GM18858 (cell line): ENCODE results near the gene GET4.

Experiments
- ATAC-seq: cut with Tn5 transposase; IDR thresholded peaks from one replicate; pipeline ENCODE4 v1.9.1; 2021; ENCODE audit not compliant: unreplicated experiment

GET4 gene

DNA sequence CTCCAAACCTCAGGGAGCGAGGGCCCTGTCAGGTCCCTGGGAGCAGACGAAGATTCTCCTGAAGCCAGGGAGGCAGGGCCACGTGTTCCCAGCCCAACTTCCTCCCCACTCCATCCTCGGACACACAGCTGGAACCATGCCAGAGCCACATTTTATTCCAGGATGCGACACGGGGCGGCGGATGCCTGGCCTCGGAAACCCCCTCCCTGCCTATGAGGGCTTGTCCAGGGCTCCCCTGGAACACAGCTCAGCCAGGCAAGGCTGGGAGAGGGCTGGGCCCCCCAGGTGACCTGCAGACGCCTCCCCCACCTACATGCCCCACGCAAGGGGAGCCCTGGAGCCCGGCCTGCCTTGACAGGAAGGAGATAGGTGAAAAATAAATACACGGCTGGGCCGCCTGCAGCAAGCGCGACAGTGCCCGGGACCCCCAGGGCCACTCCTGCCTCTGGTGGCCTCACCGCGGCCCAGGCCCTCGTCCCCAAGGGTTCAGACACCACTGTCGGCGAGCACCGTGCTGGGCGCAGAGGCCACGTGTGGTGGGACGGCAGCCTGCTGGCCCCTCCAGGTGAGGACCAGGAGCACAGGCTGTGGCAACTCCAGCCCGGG is 21.5 kb downstream of the GET4 start:
- ATAC-seq = no peak

GRCh38 chr7:898460-898854 is 22.1 kb downstream of the GET4 start:
- ATAC-seq = no peak

DNA sequence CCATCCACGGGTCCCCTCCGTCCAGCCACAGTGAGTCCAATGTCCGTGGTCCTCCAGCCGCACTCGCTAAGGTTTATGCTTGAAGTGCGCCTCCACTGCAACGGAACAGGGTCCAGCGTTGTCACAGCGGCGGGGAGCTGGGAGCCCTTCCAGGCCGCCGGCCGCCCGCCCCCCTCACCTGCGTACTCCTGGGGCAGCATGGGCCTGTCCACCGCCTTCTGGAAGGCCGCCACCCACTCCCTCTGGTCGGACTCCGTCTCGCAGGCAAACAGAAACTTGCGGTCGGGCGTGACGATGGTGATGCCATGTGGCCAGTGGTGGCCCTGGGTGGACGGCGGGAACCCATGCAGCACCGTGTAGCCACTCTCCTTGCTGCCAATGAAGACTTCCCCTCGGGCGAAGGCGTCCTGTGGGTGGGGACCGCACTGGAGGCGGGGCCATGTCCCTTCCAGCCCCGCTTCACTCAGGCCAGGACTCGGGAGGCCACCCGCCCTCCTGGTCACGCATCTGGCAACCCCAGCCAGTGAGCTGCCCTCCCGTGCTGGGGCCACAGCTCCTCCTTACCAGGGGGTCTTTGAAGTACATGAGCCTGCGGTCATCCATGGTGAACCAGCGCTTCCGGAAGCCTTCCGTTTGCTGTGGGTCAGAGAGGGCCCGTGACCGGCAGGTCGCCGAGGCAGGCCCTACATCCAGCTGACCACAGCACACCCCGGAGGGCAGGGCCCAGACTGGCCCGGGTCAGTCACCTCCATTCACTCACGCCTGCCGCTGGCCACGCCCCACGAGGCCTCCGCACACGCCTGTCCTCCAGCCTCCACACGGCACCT is 22.7 kb downstream of the GET4 start:
- ATAC-seq = no peak

- ATAC-seq = no peak
These were observed 23.5 kb downstream of the GET4 start for GRCh38 chr7:899806-900205.

DNA sequence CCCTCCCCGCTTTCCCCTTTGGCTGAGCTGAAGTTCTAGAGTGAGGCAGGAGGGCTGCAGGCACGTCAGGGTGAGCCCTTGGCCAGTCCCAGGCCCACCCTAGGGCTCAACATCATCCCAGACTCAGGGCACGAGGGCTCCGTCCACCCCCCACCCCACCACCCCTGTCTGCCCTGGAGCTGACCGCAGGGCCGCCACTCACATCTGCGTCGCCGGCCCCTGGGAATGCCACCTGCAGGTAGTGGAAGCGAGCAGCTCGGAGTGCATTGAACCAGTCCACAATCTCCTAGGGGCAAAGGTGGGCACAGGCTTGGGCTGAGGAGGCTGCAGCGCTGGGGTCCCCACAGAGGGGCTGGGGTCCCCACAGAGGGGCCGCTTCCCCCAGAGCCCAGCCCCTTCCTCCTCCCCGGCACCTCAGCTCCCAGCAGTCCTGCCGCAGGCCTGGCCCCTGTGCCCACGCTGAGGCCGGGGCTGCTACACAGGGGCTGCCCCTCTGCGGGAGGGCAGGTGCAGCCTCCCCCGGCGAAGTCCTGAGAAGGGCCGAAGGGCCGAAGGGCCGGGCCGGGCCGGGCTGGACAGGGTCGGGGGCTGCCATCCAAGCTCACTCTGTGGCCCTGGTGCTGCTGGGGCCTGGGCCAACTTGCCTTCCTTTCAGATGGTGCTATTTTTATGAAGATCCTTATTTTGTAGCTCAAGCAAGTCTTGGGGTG is 24.1 kb downstream of the GET4 start:
- no peak for ATAC-seq

DNA sequence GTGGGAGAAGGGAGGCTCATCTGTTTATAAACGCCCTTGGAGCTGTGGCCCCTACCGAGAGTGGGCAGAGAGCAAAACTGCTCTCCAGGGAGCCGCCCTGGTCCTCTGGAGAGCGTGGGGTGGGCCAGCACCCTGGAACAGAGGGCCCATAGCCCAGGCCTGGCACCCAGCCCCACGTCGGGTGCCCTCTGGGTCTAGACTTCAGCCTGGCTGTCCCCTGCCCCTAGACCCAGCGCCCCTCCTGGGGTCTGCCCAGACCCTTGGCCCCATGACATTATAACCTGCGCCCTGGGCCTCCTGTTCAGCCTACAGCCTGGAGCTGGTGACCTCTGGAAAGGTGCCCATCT is 24.7 kb downstream of the GET4 start:
- ATAC-seq = no peak

- no peak for ATAC-seq
These were observed 25.2 kb downstream of the GET4 start for GRCh38 chr7:901388-902154.

DNA sequence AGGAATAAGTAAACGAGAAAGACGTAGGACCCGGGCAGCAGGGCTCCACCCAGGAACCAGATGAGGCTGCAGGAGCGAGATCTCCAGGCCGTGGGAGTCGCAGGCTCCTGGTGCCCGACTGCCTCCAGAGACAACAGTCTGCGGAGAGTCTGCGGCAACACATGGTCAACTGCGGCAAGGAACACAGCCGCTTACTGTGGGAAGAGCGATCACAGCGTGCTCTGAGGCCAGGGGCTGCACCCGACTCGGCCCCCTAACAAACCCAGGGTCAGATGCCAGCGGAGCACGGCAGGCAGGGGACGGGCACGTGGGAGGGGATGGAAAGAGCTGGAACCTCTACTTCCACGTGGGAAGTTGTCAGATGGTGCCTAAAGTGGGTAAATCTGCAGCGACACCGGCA is 26.6 kb downstream of the GET4 start:
- no peak for ATAC-seq

DNA sequence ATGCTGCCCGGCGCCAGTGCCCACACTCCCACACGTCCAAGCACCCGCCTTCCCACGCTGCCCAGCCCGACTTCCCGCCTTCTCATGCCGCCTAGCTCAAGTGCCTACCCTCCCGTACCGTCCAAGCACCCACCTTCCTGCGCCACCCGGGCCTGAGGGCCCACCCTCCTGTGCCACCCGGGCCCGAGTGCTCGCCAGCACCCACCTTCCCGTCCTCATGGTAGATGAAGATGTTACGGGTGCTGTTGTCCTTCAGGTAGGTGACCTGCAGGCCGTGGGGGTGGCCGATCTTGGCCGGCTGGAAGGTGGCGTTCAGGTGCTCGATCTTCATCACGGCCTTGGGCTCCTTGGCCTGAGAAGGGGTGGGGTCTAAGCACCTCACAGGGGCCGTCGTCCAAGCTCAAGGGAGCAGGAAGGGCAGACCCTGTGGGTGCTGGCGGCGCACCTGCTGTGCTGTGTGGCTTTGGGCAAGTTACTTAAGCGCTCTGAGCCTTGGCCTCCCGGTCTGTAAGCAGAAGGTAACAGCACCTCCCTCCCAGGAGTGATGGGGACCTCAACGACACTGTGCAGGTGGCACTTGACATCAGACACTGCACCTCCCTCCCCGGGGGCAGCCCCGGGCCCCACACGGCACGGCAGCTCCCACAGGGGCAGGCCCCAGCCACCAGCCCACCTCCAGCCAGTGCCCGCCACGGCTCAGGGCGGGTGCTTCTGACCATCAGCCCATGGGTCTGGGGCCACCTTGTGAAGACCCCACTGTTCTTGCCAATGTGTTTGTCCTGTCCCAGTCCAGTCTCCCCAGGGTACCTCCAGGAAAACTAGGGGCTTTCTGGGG is 27.8 kb downstream of the GET4 start:
- ATAC-seq = no peak

- ATAC-seq = no peak
These were observed 28.5 kb downstream of the GET4 start for GRCh38 chr7:904847-905246.

DNA sequence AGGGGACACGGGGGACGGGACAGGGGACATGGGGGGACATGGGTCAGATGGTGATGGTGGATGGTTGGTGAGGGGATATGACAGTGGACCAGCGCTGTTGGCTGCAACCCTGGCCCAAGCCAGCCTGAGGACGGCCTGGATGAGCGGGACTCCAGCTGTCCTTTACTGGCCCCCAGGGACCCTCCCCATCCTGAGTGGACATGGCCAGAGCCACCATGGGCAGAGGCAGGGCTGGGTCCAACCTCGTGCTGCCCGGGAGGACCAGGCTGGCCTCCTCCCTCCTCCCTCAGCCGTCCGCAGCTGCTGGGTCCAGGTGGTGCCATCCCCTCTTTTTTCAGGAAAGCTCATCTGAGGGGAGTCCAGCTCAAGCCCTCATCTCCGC is 30.4 kb downstream of the GET4 start:
- no peak for ATAC-seq

DNA sequence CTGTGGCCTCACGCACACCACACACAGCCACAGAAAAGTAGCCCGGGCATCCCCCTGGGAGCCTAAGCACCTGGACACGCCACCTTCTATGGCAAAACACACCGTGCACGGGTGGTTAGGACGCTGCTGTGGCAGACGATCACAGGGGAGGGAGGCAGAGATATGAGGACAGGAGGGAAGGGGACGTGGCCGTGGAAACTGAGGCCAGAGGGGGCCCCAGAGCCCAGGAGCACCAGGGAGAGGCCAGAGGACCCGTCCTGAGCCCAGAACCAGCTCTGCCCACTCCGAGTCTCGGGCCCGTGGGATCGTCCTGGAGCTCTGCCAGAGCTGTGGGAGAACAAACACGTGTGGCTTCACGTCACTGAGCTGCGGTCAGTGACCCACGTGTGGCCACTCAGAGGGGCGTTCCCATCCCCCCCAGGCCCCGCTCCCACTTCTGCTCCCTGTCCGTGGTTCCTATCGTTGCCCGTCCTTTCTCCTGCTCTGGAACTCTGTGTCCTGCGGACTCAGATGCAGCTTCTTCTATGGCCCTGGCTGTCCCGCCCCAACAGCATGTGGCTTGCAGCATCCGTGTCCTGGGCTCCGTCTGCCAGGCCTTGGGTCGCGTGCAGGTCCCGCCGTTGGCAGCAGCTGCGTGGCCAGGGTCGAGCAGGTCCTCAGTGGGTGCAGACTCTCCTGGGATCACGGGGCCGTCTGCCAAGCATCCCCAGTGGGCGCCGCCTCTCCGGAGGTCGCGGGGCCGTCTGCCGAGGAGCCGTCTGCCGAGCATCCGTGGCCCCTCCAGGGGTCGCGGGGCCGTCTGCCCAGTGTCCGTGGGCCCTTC is 31.0 kb downstream of the GET4 start:
- ATAC-seq = no peak

DNA sequence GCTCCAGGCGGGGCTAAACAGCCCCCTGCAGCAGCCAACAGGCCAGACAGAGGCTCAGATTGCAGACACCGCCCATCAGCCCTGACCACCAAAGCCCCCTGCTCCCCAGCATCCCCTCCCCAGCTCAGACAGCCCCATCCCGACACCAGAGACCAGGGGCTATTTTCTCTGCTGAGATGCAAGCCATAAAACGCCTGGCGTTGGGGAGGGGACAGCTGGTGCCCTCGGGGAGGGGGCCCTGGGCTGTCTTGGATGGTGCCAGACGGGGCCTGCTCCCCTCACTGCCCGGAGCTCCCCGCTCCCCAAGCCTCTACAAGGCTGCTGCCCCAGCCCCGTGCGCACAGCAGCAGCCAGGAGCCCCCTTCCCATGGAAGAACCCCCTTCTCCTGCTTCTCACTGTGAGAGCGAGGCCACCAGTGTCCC is 31.8 kb downstream of the GET4 start:
- ATAC-seq = no peak

- peak; percentile 60 for ATAC-seq
These were observed 32.4 kb downstream of the GET4 start for GRCh38 chr7:908591-909357.

GRCh38 chr7:909358-910329 is 33.3 kb downstream of the GET4 start:
- ATAC-seq = no peak

DNA sequence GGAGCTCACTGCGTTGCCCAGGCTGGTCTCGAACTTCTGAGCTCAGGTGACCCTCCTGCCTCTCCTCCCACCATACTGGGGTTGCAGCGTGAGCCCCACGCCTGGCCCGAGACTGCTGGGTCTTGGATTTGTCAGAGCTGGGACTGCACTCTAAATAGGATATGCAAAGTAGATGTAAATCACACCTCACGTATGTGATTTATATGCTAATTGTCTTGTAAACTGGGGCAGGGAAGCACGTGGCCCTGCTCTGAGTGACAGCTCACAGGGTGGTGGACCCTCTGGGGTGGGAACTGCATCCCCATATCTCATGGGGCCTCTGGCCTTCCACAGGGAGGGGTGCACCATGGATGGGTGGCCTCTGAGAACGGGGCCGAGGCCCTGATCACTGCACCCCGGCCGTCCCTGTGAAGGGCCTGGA is 34.1 kb downstream of the GET4 start:
- ATAC-seq = no peak

DNA sequence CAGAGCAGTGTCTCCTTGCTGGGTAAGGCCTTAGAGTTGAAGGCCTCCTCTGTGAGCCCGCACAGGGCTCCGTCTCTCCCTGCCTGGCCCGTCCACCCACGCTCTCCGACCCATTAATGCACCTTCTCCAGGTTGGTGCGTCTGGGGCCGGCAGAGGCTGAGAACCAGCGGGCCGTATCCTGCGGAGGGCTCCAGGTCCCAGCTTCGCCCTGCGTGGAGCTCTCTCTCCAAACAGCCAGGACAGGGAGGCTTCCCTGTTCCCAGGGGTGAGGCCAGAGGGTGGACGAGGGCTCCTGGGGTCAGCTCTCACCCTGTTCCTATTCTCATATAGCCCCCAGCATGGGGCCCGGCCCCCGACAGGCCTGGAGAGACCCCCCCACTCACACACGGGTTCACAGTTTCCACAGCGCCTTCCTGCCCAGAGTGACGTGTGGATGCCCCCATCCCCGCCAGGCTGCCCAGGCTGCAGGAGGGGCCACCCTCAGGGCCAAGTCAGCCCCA is 34.6 kb downstream of the GET4 start:
- no peak for ATAC-seq
